Tibial nerve (tissue), 3 donors: Measurements from ENCODE around the gene ZNF789.

Experiments
- CTCF ChIP-seq, 5 experiments: fragments of 200-600 bp in 3 of 5; fragments of 450-650 bp in 2 of 5; sonication (generic) in 3 of 5; IDR thresholded peaks; one replicate each; pipeline ENCODE4 v1.5.1; 2016 to 2019; ENCODE audit warnings: antibody characterized with exemption in 5 of 5, mild to moderate bottlenecking in 3 of 5, moderate library complexity in 2 of 5
- POLR2A ChIP-seq, 2 donors: fragments of 450-650 bp; IDR thresholded peaks; one replicate each; pipeline ENCODE4 v1.6.1; 2017; ENCODE audit warnings: antibody characterized with exemption in 2 of 2, mild to moderate bottlenecking in 2 of 2, moderate library complexity in 2 of 2

- TF ChIP-seq CTCF (IDR thresholded peaks at IDR 0.05) = no peak
- TF ChIP-seq POLR2A (IDR thresholded peaks at IDR 0.05) = no peak
These were observed 26.6 kb upstream of the ZNF789 start for GRCh38 chr7:99446096-99446495.
